Dermis microvascular lymphatic vessel endothelial cell (primary cell): ENCODE results near the gene SIGLEC11. TPM values are rescaled to one million over a fixed set of nuclear protein-coding genes. Genes with fewer than 3 reads are reported as not detected.

Source experiments
- DNase-seq, 2 donors: peaks; one replicate each; pipeline versions ENCODE4 v3.0.0 to v3.0.0-alpha.2; 2010; ENCODE audit warnings: low read depth in 2 of 2
- total RNA-seq: library from RNA; depleted of rRNA; stranded (reverse); fragments of >200 nt; gene quantifications from 2 replicates; pipeline ENCODE4 v1.2.1, GENCODE V29; 2014

SIGLEC11 gene
- total RNA-seq, 1 donor from 2014 or later, result not detected

GRCh38 chr19:49907745-49908446, 53.1 kb downstream of the SIGLEC11 start:
- no peak for DNase-seq

- DNase-seq, result no peak
Measured at GRCh38 chr19:49906879-49907564, 54.0 kb downstream of the SIGLEC11 start.

GRCh38 chr19:49904136-49904535, 56.8 kb downstream of the SIGLEC11 start:
- DNase-seq, result no peak

Other genes starting within 250 kb of the SIGLEC11 start
- gene TSKS, start 197.9 kb downstream of the SIGLEC11 start, total RNA-seq, result not detected in 2 replicates
- 44.8 and 73.5 TPM in 2 replicates for gene AP2A1, start 194.2 kb downstream of the SIGLEC11 start, total RNA-seq
- gene FUZ, start 147.9 kb downstream of the SIGLEC11 start, total RNA-seq, result 12.7 and 18.6 TPM in 2 replicates
- gene MED25, start 142.9 kb downstream of the SIGLEC11 start, total RNA-seq, result 7.6 and 15.2 TPM in 2 replicates
- gene PTOV1, start 110.0 kb downstream of the SIGLEC11 start, total RNA-seq, result 32.6 and 74.1 TPM in 2 replicates
- gene PNKP, start 93.6 kb downstream of the SIGLEC11 start, total RNA-seq, result 27.6 and 35.9 TPM in 2 replicates
- 5.1 and 7.6 TPM in 2 replicates for gene AKT1S1, start 83.8 kb downstream of the SIGLEC11 start, total RNA-seq
- gene TBC1D17, start 83.5 kb downstream of the SIGLEC11 start, total RNA-seq, result 7.6 and 9.4 TPM in 2 replicates
- gene IL4I1, start 64.3 kb downstream of the SIGLEC11 start, total RNA-seq, result 1.6 and 1.9 TPM in 2 replicates
- 3.3 and 5.2 TPM in 2 replicates for gene ATF5, start 32.0 kb downstream of the SIGLEC11 start, total RNA-seq
- 18.9 and 24.5 TPM in 2 replicates for gene NUP62, start 31.7 kb downstream of the SIGLEC11 start, total RNA-seq
- gene VRK3, start 64.2 kb upstream of the SIGLEC11 start, total RNA-seq, result 15.0 and 19.1 TPM in 2 replicates
- 3.6 and 5.2 TPM in 2 replicates for gene ZNF473, start 64.8 kb upstream of the SIGLEC11 start, total RNA-seq
- not detected in 2 replicates for gene IZUMO2, start 202.1 kb upstream of the SIGLEC11 start, total RNA-seq
- under 0.01 and 0.25 TPM in 2 replicates for gene MYH14, start 242.4 kb upstream of the SIGLEC11 start, total RNA-seq